PC-3 (cell line): ENCODE measurements around the gene USP11. TPM values are rescaled to one million over a fixed set of nuclear protein-coding genes. Genes with fewer than 3 reads are reported as not detected.

Experiments
- ATAC-seq: fragments of 200-7000 bp; cut with Tn5 transposase; 2 replicates; pipeline ENCODE4 v1.9.1; 2020; ENCODE audit warnings: mild to moderate bottlenecking, moderate library complexity
- BruUV-seq: library from RNA; stranded (reverse); fragments of 400-500 nt; replicated peaks from 2 replicates; lab custom pipeline; 2021; lab: Mats Ljungman, UMichigan
- CTCF ChIA-PET: fragments of 300-600 bp; sonication (Branson Sonifier 250); formaldehyde crosslinking; loops from one replicate; lab custom pipeline; 2022; ENCODE audit warnings: antibody characterized with exemption; lab: Charles Lee
- POLR2A ChIA-PET: fragments of 300-600 bp; sonication (Branson Sonifier 250); formaldehyde crosslinking; loops from one replicate; lab custom pipeline; 2022; ENCODE audit warnings: antibody characterized with exemption; ENCODE audit not compliant: unreplicated experiment; lab: Charles Lee
- DNase-seq: peaks from one replicate; pipeline ENCODE4 v3.0.0-alpha.2; 2015
- H2AFZ ChIP-seq: fragments of 300-600 bp; sonication (generic); 2 replicates; pipeline ENCODE4 v1.6.0; 2016; ENCODE audit warnings: antibody characterized with exemption, low read length
- H3F3A ChIP-seq: fragments of 300-600 bp; sonication (generic); one replicate; pipeline ENCODE4 v1.6.0; 2017; ENCODE audit warnings: antibody characterized with exemption, low read length, control low read depth, mild to moderate bottlenecking; ENCODE audit not compliant: unreplicated experiment
- H3K27ac ChIP-seq: fragments of 300-600 bp; sonication (generic); 2 replicates; pipeline ENCODE4 v1.5.1; 2016; ENCODE audit warnings: mild to moderate bottlenecking, low read length
- H3K27me3 ChIP-seq: fragments of 300-600 bp; sonication (generic); 2 replicates; pipeline ENCODE4 v1.6.1; 2016; ENCODE audit warnings: low read length, mixed read lengths
- H3K36me3 ChIP-seq: fragments of 300-600 bp; sonication (generic); 2 replicates; pipeline ENCODE4 v1.6.1; 2016; ENCODE audit warnings: low read depth, mixed run types, low read length, mixed read lengths
- H3K4me1 ChIP-seq: fragments of 300-600 bp; sonication (generic); 2 replicates; pipeline ENCODE4 v1.5.1; 2016; ENCODE audit warnings: low read length; ENCODE audit not compliant: insufficient read depth
- H3K4me2 ChIP-seq: fragments of 300-600 bp; sonication (generic); 2 replicates; pipeline ENCODE4 v1.6.0; 2016; ENCODE audit warnings: low read length
- H3K4me3 ChIP-seq: fragments of 300-600 bp; sonication (generic); 2 replicates; pipeline ENCODE4 v1.5.1; 2016; ENCODE audit warnings: mild to moderate bottlenecking, low read length, mixed read lengths
- H3K79me2 ChIP-seq: fragments of 300-600 bp; sonication (generic); 2 replicates; pipeline ENCODE4 v1.6.1; 2017; ENCODE audit warnings: low read length, mixed read lengths
- H3K9ac ChIP-seq: fragments of 300-600 bp; sonication (generic); 2 replicates; pipeline ENCODE4 v1.6.0; 2016; ENCODE audit warnings: mild to moderate bottlenecking, low read length
- H3K9me2 ChIP-seq: fragments of 300-600 bp; sonication (generic); replicated peaks from 2 replicates; pipeline ENCODE4 v1.6.1; 2016; ENCODE audit warnings: mixed run types, low read length, mixed read lengths
- H3K9me3 ChIP-seq: fragments of 300-600 bp; sonication (generic); 2 replicates; pipeline ENCODE4 v1.6.1; 2016; ENCODE audit warnings: low read length, mixed read lengths
- H4K20me1 ChIP-seq: fragments of 300-600 bp; sonication (generic); 2 replicates; pipeline ENCODE4 v1.6.1; 2016; ENCODE audit warnings: low read length, mixed read lengths
- CTCF ChIP-seq: fragments of 300-600 bp; sonication (generic); conservative IDR thresholded peaks from 2 replicates; pipeline ENCODE4 v1.5.1; 2017; ENCODE audit warnings: antibody characterized with exemption, low read depth, mild to moderate bottlenecking, low read length
- EZH2 ChIP-seq: fragments of 300-600 bp; sonication (generic); IDR thresholded peaks from one replicate; pipeline ENCODE4 v1.6.1; 2017; ENCODE audit warnings: antibody characterized with exemption, mild to moderate bottlenecking, low read length; ENCODE audit not compliant: unreplicated experiment
- EZH2phosphoT487 ChIP-seq: fragments of 300-600 bp; sonication (generic); IDR thresholded peaks from 2 replicates; pipeline ENCODE4 v1.6.1; 2018; ENCODE audit warnings: mild to moderate bottlenecking, antibody characterized with exemption, low read length, borderline replicate concordance
- intact Hi-C: fragments of 100-400 bp; cut with micrococcal nuclease; formaldehyde crosslinking; loops from 2 replicates; pipeline ENCODE4 v1.9.0; 2023
- total RNA-seq: library from RNA; depleted of rRNA; stranded (reverse); fragments of >200 nt; gene quantifications from 2 replicates; pipeline ENCODE4 v1.2.3, GENCODE V29; 2014

USP11 gene
- total RNA-seq, 1 experiment from 2014 or later, result 31.3 TPM

GRCh38 chrX:47232197-47232802 is 509 bp upstream of the USP11 start:
- H2AFZ ChIP-seq, result peak overlapping the region; percentile 59; the same call in 1 of the 2 replicates
- H3K36me3 ChIP-seq, result peaks cover 15% of the 10 kb centered on the region
- ChIA-PET POLR2A (no interaction called here), CTCF (interaction anchor here (0.6 to 0.7 kb wide), 2 partner anchors 11 to 80 kb away, joined by 3 to 4 read pairs; no protein-coding TSS in a partner anchor)
- H3K79me2 ChIP-seq, result peaks cover 44% of the 10 kb centered on the region
- peak overlapping the region; percentile 95 for H3K4me2 ChIP-seq
- no peaks in the 10 kb centered on the region for H3K27me3 ChIP-seq
- H3F3A ChIP-seq, result no peaks in the 10 kb centered on the region
- H4K20me1 ChIP-seq, result no peaks in the 10 kb centered on the region
- TSS peak; percentile 78 for BruUV-seq
- peak overlapping the region; percentile 99 for H3K9ac ChIP-seq
- DNase-seq (no peak), ATAC-seq (no peak)
- no peaks in the 10 kb centered on the region for H3K9me2 ChIP-seq
- no peaks in the 10 kb centered on the region for H3K9me3 ChIP-seq
- H3K4me3 ChIP-seq, result peak overlapping the region; percentile 77
- H3K4me1 ChIP-seq, result peaks cover 9% of the 10 kb centered on the region
- intact Hi-C loops, result no loop called here
- H3K27ac ChIP-seq, result peak overlapping the region; percentile 98
- TF ChIP-seq EZH2phosphoT487, result no peak
- no peak for TF ChIP-seq EZH2
- no peak for TF ChIP-seq CTCF

GRCh38 chrX:47233333-47234113 is 714 bp downstream of the USP11 start:
- H3K79me2 ChIP-seq, result peaks cover 45% of the 10 kb centered on the region
- H3K9ac ChIP-seq, result peak overlapping the region; percentile 99
- ATAC-seq, result peak; percentile 91
- ChIA-PET CTCF (interaction anchor here (0.7 kb wide), 1 partner anchor 79 kb away, joined by 3 read pairs; no protein-coding TSS in a partner anchor), POLR2A (interaction anchor here (0.6 to 1.3 kb wide), 4 partner anchors 16 to 151 kb away, joined by 3 to 11 read pairs (median 8); no protein-coding TSS in a partner anchor)
- no peak overlapping the region for H2AFZ ChIP-seq
- H3K36me3 ChIP-seq, result peaks cover 5% of the 10 kb centered on the region
- intact Hi-C loops, result loop anchor here (1.0 kb wide), 1 partner anchor 15 kb away; the partner anchor contains the start of gene CDK16
- no peaks in the 10 kb centered on the region for H3K9me3 ChIP-seq
- no peaks in the 10 kb centered on the region for H3F3A ChIP-seq
- no peaks in the 10 kb centered on the region for H3K9me2 ChIP-seq
- peak; percentile 91 for DNase-seq
- peak overlapping the region; percentile 98 for H3K27ac ChIP-seq
- H4K20me1 ChIP-seq, result no peaks in the 10 kb centered on the region
- peak overlapping the region; percentile 95 for H3K4me2 ChIP-seq
- H3K4me3 ChIP-seq, result peak overlapping the region; percentile 77
- no peaks in the 10 kb centered on the region for H3K27me3 ChIP-seq
- no TSS peak for BruUV-seq
- peaks cover 9% of the 10 kb centered on the region for H3K4me1 ChIP-seq
- TF ChIP-seq EZH2phosphoT487, result no peak
- TF ChIP-seq CTCF, result no peak
- TF ChIP-seq EZH2, result no peak
